IPS-15b (cell line): ENCODE data around the gene POU4F2.
"Not testable (repeated sequence)": the region's sequence is repeated elsewhere in the genome, so short reads cannot be mapped to it uniquely, and the experiment has no call there.

Source experiments
- H3K27me3 ChIP-seq: one replicate; pipeline ENCODE4 v1.6.1; 2013; ENCODE audit warnings: low read length; ENCODE audit not compliant: control insufficient read depth, insufficient read depth
- H3K36me3 ChIP-seq: one replicate; pipeline ENCODE4 v1.6.1; 2013; ENCODE audit warnings: low read length; ENCODE audit not compliant: control insufficient read depth, insufficient read depth
- H3K4me1 ChIP-seq: one replicate; pipeline ENCODE4 v1.6.1; 2013; ENCODE audit warnings: mild to moderate bottlenecking, low read length; ENCODE audit not compliant: control insufficient read depth, insufficient read depth
- H3K4me3 ChIP-seq: one replicate; pipeline ENCODE4 v1.5.1; 2013; ENCODE audit warnings: low read depth, low read length
- H3K9ac ChIP-seq: one replicate; pipeline ENCODE4 v1.6.1; 2013; ENCODE audit warnings: low read depth, mild to moderate bottlenecking, low read length
- H3K9me3 ChIP-seq: one replicate; pipeline ENCODE4 v1.6.1; 2013; ENCODE audit warnings: mild to moderate bottlenecking, low read length; ENCODE audit not compliant: control insufficient read depth, insufficient read depth

The POU4F2 gene

GRCh38 chr4:146663968-146664311 lies 25.2 kb downstream of the POU4F2 start:
- not testable (repeated sequence) for H3K9me3 ChIP-seq, H3K4me1 ChIP-seq, H3K4me3 ChIP-seq, H3K36me3 ChIP-seq, H3K9ac ChIP-seq
- H3K27me3 ChIP-seq, result peaks cover 41% of the 10 kb centered on the region

DNA sequence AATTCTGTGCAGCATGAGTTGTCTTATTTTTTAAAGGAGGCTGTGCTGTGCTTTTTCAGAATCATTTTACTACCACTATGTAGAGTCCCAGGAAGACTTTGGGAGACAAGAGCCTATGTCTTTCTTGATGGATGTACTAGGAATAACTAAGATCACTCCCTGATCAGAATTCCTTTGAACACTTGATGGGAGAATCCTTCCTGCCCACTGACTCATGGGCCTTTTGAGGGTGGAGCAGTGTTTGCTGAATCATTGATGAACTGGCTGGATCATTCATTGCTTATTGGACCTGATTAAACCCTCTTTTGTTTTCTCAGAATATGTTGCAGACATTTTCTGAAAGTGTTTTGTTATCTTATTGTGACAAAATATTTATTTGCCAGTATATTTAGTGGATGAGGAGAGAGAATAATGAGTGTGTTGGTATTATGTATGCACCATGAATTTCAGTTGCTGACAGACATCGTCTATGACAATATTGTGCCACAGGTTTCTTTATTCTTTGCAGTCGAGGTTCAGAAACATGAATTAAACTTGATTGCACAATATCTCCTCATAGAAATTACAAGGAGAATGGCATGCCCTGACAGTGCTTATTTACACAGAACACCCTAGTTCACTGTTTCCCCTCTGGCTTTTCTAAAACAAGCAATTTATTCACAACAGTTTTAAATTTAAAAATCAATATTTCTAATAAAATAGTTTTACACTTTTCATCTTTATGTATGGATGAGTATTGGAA lies 36.3 kb downstream of the POU4F2 start:
- no peaks in the 10 kb centered on the region for H3K36me3 ChIP-seq
- no peaks in the 10 kb centered on the region for H3K9me3 ChIP-seq
- no peak overlapping the region for H3K4me3 ChIP-seq
- H3K9ac ChIP-seq, result no peak overlapping the region
- no peaks in the 10 kb centered on the region for H3K27me3 ChIP-seq
- H3K4me1 ChIP-seq, result no peaks in the 10 kb centered on the region
